NCI-H1694 treated with DMSO at 0.1 percent for 48 hours (cell line): ENCODE data around the gene MICAL2.

Source experiments
- DNase-seq: peaks from one replicate; lab custom pipeline; 2025; lab: John Stamatoyannopoulos, UW

MICAL2 gene

DNA sequence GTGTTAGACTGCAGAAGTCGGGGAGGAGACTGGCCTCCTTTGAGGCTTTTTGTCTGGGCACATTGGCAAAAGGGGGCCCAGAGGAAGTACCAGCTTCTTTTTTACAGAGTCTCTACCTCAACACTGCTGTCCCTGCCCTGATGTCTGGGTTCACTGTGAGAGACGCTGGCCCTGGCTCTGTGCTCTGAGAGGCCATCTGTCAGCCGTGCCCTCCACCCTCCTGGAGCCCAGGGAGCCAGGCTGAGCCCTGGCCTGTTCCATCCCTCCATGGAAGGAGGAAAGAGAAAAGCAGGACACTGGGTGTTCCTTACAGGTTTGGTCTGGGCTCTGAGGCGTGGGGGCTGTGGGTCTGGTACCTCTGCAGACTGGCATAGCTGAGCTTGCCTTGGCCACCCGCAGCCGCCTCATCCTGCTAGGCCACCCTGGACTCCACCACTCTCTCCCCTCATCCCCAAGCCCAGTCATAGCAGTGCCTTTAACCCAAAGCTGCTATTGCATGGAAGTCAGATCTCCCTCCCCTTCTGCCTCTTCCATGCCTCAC lies 161.5 kb downstream of the MICAL2 start:
- peak; percentile 14 for DNase-seq

DNA sequence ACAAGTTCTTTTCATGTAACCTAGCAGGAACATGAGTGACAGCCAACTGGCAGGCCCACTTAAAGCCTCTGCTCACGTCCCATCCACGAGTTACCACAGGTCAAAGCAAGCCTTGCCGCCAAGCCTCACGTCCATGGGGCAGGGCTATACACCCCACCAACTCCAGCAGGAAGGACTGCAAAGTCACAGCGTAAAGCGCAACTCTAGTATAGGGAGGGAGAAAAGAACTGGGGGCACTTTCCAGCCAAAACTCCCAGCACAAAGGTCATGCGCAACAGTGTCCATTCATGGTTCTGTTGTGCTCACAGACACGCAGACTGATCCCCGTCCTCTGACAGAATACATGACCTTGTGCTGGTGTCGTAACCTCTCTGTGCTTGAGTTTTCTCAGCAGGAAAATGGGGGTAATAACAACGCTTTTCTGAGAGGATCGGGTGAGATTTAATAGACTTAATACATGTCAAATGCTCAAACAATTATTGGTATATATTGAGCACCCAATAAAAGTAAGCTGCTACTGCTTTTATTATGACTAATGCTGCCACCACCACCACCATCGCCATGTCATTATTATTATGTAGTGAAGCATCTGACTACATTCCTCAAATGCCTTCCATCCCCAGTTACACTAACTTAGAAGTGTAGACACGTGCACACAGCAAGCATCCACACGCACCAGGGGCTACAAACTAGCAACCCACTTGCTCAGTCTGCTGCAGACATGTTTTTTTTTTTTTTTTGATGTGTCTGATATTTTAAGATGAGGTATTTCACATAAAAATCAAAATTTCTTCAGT lies 162.6 kb downstream of the MICAL2 start:
- no peak for DNase-seq

DNA sequence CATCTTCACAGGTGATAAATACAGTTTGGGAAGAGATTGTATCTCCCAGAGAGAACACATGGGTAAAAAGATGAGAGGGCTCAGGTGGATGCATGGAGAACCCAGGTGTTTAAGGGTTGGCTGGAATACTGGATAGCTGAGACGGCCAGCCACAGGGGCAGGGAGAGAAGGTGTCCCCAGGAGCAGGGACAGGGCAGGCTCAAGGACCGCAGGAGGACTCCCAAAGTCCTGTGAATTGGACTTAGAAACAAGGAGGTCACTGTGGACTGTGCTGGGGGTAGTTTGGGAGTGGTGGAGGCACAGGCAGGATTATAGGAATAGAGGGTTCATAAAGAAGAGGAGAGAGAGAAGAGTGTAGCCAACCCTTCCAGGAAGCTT lies 163.2 kb downstream of the MICAL2 start:
- no peak for DNase-seq

DNA sequence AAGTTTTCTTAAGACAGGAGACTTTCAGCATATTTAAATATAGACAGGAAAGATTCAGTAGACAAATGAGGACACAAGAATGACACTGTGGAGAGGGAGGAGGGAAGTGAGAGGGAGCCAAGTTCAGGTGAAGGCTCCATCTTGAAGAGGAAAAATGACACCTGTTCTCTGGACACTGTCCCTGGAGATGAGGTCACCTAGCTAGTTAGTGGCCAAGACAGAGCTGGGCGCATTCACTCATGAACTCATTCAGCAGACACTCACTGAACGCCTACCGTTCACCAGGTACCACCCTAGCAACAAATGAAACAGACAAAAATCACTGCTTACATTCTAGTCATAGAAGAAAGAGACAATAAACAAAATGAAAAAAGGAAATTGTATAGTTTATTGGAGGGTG lies 163.7 kb downstream of the MICAL2 start:
- no peak for DNase-seq

DNA sequence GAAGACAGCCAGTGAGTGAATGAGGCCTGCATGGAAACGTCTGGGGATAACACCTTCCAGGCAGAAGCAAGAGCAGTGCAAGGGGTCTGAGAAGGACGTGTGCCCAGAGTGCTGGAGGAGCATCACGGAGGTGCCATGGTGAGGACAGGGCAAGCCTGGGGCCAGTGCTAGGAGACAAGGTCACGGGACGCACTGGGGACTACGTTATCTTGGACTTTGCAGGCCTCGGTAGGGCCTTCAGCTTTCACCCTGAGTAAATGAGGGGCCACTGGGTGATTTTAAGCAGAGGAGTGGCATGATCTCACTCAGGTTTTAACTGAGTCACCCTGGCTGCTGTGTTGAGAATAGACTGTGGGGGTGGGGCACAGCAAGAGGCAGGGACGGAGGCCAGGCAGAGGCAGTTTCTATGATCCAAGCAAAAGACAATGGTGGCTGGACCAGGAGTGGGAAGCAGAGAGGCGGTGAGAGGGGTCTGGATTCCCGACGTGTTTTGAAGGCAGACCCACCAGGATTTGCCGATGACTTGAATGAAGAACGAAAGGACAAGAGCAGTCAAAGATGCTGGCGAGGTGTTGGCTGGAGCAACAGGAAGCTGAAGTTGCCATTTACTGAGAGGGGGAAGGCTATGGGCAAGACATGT lies 164.3 kb downstream of the MICAL2 start:
- DNase-seq, result no peak

DNA sequence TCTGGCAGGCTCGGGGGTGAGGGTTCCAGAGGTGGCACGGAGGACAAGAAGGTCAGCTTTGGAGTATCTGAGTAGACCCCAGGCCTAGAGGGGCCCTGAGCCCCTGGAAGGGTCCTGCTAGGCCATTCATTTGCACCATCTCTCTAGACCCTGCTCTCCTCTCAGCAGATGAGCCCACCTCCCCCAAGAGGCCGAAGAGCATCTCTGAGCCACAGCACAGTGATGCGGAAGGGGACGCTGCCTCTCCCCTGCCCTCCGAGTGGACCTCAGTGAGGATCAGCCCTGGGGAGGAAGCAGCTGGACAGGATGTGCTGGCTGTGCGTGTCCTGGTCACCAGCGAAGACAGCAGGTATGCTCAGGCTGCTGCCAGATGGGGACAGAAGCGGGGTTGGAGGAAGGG lies 165.4 kb downstream of the MICAL2 start:
- no peak for DNase-seq

DNA sequence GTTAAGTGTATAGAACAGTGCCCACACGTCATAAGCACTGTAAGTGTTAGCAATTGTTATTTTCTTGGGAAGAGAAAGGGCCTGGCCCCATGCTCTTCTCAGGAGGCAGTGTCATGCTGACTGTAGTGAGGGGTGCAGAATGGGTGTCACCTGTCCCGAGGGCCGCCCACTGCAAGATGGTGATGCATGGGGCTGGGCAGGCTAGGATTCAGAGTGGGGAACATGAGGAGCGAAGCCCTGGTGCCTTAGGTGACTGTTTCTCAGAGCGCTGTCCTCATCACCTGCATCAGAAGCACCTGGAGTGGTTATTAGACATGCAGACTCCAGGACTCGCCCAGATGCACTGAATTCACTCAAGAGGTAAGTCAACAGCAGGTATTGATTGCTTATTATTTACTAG lies 166.0 kb downstream of the MICAL2 start:
- DNase-seq, result no peak

DNA sequence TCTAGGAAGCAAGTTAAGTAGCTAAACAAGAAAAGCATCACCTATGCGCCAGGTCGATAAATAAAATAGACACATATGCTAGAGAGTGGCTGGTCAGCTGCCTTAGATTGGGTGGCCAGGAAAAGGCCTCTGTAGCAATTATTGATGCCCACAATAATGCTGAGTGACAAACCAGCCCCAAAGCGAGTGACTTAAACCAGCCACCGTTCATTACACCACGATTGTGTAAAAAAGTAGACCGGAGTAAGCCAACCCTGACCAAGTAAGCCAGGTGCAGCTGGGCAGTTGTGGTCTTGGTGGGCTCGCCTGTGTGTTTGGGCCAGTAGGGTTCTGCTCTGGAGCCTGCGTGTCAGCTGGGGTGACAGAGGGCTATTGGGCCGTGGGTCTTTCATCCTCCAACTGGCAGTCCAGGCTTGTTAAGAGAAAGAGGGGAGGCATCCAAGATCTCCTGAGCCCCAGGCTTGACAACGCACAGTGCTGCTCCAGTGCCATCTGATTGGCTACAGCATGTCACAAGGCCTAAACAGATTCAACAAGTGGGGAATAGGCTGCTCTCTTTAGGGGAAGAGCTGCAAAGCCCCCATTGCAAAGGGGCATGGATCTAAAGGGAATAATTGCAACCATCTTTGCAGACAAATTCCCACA lies 166.6 kb downstream of the MICAL2 start:
- no peak for DNase-seq

DNA sequence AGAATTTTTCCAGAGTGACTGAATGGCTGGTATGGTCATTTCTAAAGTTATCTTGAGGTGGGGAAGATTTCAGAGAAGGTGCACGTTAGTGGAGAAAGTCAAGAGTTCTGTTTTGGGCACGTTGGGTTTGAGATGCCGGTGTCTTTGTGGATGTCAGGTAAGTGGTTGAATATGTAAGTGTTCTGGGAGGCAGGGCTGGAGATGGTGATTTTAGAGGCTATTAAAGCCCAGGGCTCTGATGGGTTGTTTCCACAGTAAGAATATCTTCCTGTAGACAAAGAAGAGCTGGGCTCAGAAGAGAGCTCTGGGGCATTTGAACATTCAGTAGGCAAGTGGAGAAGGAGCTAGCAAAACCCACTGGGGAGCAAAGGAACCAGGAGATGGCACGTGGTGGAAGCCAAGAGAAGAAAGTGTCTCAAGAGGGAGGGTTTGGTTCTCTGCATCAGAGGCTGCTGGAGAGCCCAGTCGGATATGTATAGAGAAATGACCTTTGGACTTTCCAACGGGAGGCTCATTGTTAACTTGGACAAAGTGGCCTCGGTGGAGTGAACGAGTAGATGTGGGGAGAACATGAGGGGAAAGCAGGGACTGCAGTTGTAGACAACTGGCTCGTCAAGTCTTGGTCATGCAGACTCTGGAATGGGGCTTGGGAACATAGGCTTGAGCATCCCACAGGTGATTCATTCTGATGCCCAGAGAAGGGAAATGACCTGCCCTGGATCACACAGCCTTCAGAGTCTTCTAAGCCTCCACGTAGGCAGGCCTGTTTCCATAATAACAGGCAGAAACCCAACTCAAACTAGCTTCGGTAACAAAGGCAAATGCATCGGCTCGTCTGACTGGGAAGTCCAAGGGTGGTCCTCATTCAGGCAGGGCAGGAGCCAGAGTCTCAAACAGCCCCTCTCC lies 168.6 kb downstream of the MICAL2 start:
- DNase-seq, result no peak

DNA sequence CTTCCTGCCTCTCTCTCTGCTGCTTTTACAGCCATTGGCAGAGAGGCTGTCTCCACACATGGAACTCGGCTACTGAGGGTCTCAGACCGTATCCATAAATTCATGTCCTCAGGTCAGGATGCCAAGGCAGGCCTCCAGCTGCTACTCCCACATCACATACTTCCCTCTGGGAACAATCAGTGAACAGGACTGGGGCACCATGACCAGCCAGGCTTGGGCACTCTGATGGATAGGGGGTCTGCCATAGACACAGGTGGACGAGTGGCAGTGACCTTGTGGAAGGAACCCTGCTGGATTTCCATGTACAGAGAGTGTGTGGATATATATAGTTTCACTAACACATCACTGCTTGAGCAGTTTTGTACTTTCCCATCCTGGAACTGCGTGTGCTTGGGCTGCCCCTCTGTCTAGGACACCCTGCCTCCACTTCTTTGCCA lies 169.3 kb downstream of the MICAL2 start:
- no peak for DNase-seq

DNA sequence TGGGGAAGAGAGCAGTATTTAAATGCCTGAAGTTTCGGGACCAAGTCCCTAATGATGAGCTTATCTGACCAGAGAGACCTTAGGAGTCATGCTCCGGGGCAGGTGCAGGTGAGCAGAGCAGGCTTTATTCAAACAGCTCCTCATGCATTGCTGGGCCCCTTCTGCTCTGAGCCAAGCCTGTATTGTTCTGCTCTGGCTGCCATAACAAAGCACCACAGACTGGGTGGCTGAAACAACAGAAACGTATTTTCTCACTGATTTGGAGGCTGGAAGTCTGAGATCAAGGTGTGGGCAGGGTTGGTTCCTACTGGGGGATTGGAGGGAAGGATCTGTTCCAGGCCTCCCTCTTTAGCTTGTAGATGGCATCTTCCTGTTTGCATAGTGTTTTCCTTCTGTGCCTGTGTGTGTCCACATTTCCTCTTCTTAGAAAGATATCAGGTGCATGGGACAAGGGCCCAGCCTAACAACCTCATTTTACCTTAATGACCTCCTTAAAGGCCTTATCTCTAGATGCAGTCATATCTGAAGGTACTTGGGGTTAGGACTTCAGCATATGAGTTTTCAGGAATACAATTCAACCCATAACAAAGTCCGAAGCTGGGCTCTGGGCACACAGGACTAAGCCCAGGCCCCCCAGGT lies 169.9 kb downstream of the MICAL2 start:
- no peak for DNase-seq

DNA sequence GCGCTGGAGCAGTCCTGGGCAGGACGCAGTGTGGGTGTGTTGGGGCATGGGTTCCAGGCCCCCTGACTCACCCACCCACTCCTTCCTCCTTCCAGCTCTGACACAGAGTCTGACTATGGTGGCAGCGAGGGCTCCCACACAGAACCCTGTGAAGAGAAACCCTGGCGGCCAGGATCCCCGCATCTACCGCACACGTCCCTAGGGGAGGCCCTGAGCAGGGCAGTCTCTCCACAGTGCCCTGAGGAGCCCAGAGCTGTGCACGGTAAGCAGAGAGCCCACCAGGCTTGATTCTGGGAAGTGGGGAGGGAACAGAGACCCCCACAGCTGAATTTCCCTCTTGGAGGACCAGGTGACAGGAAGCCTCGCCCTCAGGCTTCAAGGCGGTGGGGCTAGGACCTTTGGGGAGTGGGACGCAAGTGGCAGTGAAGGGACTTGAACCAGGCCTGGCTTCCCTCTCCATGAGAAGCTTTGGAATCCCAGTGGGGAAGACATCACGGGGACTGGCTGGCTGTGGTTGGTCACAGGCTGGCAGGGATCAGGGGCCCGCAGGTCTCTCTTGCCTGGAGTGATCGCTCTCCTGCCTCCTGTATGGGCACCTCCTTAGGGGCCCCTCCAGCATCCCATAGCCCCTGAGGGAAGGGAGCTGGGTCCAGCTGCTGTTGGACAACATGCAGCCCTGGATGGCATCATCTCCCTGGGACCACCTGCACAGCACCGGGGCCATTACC lies 170.6 kb downstream of the MICAL2 start:
- DNase-seq, result no peak

DNA sequence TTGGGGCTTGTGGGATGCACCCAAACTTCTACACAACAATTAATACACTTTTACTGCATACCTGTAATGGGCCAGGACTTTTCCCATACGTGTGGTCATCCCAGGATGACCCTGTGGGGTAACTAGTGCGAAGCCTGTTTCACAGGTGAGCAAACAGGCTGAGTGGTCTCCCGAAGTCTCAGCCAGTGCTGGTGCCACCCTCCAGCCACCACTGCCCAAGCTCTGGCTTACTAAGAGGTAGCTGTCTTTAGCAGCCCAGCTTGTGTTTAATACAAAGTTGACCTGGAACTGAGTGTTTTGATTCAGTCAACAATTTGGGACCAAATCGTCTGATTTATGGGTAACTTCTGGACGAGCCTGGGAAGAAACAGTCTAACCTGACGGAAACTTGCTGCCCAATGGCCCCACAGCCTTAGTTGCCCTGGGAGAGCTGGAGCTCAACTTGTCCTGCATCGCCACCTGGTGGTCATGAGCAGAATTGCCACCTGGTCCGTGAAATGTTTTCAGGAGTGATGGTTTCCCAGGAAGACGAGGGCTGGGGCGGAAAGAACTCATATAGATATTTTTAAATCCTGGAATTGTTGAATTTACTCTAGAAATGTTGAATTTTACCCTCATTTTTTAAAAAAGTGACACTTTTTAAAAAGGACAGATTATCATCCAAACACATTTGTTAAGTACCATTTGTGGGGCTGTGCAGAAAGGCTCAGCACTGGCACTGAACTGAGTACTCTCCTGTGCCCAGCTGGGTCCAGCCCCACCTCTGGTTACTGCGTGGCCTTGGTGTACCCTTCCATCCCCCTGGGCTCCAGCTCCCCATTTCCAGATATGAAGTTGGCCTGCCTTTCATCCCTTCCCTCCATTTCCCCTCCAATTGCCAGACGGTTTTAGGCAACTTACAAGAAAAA lies 171.4 kb downstream of the MICAL2 start:
- DNase-seq, result peak; percentile 70

DNA sequence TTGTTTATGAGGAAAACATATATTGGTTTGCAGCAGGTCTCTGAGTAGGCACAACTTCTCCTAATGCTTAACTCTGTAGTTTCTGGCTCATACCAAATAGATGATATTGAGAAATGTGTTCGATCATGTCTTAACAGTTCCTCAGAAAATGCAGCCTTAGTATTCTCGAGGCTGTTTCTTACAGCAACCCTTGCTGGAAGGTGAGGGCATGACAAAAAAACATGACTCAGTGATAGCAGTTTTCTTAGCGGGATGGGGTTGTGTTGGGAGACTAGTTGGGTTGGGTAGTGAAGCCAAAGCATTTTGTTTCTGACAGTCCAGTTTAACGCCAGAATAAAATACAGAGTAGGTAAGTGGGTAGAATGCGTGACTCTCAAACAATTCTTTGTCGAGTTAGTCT lies 172.3 kb downstream of the MICAL2 start:
- DNase-seq, result no peak

DNA sequence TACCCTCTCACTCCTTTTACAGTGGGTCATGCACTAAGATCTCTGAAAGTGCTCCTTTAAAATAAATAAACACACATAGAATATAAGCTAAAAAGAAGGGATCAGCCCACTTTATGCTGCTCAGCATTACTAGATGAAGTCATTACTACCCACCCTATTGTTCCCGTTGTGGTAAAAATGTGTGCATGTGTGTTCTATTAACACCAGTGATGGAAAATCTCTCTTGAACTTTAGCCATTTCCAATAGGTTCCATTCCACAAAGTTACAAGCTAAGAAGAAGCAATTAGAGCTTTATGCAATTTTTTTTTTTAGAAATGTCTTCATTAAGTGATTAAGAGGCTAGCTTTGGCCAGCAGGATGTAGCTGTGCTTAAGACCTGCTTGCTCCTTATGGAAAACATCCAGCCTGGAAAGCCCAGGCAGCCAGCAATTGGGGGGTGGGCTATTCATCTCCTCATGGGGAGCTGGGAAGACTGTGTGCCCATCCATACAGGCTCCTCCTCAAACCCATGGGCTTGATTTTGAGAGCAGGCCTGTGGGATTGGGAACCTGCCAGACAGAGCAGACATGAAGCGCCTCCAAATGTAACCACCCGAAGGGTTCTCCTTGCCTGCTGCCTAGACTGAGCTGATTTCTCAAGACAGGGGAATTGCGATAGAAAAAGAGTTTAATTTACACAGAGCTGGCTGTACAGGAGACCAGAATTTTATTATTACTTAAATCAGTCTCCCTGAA lies 174.1 kb downstream of the MICAL2 start:
- no peak for DNase-seq

DNA sequence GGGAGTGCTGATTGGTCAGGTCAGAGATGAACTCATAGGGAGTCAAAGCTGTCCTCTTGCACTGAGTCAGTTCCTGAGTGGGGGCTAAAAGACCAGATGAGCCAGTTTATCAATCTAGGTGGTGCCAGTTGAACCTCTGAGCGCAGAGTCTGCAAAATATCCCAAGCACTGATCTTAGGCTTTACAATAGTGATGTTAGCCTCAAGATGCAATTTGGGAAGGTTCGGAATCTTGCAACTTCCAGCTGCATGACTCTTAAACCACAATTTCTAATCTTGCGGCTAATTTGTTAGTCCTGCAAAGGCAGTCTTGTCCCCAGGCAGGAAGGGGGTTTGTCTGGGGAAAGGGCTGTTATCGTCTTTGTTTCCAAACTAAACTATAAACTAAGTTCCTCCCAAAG lies 174.7 kb downstream of the MICAL2 start:
- DNase-seq, result no peak

DNA sequence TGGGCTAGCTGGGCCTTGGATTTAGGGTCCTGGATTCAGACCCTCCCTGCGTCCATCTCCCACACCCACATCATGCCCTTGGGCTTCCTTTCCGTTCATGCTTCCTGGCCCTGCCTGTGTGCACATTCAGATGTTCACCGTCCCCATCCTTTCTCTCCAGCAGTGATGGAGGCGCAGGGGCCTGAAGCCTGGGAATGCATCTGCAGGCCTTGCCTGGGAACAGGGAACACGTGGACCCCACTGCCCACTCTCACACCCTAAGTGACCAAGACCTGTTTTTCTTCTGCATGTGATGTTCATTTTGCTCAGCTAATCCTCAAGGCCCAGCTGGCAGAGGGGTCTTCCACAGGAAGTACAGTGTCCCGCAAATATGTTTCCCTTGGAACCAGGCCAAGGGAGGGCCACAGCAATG lies 175.4 kb downstream of the MICAL2 start:
- DNase-seq, result no peak

DNA sequence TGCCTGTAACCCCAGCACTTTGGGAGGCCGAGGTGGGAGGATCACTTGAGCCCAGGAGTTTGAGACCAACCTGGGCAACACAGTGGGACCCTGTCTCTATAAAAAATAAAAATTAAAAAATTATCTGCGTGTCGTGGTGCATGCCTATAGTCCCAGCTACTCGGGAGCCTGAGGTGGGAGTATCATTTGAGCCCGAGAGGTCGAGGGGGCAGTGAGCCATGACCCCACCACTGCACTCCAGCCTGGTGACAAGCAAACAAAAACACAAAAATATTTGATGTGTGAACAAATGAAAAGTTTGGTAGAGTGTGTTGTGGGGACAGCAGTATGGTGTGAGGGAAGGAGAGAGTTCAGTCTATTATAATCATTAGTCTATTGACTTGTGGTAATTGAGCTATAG lies 176.2 kb downstream of the MICAL2 start:
- no peak for DNase-seq

DNA sequence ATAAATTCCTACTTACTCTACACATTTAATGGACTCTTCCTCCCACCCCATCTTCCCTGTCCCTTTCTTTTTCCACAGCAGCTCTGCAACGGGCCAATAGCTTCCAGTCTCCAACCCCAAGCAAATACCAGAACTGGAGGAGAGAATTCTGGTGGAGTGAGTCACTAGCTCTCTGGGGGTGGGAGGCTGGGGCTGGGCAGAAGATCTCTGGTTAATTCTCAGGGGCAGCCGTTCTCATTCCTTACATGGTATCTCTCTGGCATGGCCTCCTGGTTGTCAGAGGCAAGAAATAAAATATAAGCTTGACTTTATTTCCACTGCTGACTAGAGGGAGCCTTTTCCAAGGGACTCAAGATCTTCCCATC lies 176.6 kb downstream of the MICAL2 start:
- no peak for DNase-seq
